ENCODE measurements around the gene POU6F1.
A peak's percentile ranks its signal among the peaks of the same experiment; 100 is the strongest.

POU6F1 gene

DNA sequence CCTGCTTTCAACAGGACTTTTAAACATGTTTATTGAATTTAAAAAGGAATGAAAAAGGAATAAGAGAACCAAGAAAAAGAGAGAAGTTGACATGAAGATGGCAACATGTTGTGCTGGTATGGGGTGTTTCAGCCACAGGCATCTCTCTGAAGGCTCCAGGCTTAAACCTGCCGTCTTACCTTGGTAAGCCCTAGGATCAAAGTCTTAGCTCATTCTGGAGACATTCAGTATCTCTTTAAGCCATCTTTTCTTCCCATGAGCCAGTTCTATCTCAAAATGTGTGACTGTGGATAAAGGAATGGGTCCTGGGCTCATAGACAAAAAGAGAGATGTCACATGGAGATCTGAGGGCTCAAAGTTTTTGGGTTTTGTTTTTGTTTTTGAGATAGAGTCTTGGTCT, 43.4 kb downstream of the POU6F1 start:
- no peak overlapping the region for H3K4me3 ChIP-seq (ENCODE audit: insufficient read depth, low read depth, low read length, poor library complexity, severe bottlenecking)
- no peaks in the 10 kb centered on the region for H3K36me3 ChIP-seq (ENCODE audit: control insufficient read depth, insufficient read depth, low read length)
- no peak overlapping the region for H3K27ac ChIP-seq (ENCODE audit: insufficient read depth, low read length, poor library complexity, severe bottlenecking)
- no peaks in the 10 kb centered on the region for H3K27me3 ChIP-seq (replicated peaks; ENCODE audit: control insufficient read depth, insufficient read depth, low read length, poor library complexity, severe bottlenecking)
- no peaks in the 10 kb centered on the region for H3K9me3 ChIP-seq (ENCODE audit: control insufficient read depth, low read length)
- peaks cover 5% of the 10 kb centered on the region for H3K4me1 ChIP-seq (ENCODE audit: control insufficient read depth, insufficient read depth, low read length, poor library complexity, severe bottlenecking)
- no peak for DNase-seq

DNA sequence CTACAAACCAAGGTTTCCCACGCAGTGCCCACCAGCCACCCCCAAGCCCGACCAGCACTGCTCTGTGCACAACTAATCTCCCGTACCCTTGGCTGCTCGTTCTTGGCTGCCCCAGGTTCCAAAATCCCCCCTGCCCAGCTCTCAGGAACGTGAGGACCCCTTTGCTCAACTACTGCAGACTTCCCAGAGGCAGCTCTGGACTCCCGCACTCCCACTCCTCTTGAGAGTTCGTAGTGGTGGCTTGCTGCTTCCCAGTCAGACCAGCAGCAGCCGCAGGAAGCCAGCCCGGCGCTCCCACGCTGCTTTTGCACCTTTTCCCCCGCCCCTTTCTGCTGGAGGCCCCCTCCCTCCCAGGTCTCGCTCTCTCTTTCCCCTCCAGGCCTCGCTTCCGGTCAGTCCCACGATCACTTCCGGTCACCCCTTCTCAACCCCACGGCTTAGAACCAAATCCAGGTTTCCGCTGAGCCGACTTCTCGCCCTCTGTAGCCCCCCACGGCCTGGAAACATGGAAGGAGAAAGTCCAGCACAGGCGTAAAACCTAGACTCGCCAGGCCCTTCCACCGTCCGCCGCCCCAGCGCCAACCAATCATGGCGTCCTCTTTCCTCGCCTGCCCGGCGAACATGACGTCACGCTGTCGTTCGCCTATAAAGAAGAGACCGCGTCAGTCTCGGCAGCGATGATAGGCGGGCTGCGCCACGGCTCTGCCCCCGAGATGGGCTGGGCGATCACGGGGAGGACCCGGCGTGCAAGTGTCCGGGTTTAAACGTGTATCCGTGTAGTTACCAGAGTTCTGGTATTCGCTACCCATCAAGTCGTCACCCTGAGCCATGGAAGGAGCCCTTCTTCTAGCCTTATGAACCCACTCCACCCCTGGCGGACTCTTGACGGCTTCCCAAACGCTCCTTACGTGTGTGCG, 45.1 kb downstream of the POU6F1 start, which contains the start of gene TFCP2:
Gene TFCP2, minus strand, starts transcription at position 621 of the 917 bp plus-strand sequence. CDS start 713 bp downstream, outside the sequence.
- H3K27me3 ChIP-seq (replicated peaks; ENCODE audit: control insufficient read depth, insufficient read depth, low read length, poor library complexity, severe bottlenecking), result no peaks in the 10 kb centered on the region
- H3K36me3 ChIP-seq (ENCODE audit: control insufficient read depth, insufficient read depth, low read length), result no peaks in the 10 kb centered on the region
- peak within 1 kb of the TSS; percentile 93 for H3K27ac ChIP-seq (ENCODE audit: insufficient read depth, low read length, poor library complexity, severe bottlenecking)
- no peaks in the 10 kb centered on the region for H3K9me3 ChIP-seq (ENCODE audit: control insufficient read depth, low read length)
- H3K4me1 ChIP-seq (ENCODE audit: control insufficient read depth, insufficient read depth, low read length, poor library complexity, severe bottlenecking), result peaks cover 6% of the 10 kb centered on the region
- peak within 1 kb of the TSS; percentile 93 for H3K4me3 ChIP-seq (ENCODE audit: insufficient read depth, low read depth, low read length, poor library complexity, severe bottlenecking)
- DNase-seq, result peak; percentile 87 to 92 (median 88)

DNA sequence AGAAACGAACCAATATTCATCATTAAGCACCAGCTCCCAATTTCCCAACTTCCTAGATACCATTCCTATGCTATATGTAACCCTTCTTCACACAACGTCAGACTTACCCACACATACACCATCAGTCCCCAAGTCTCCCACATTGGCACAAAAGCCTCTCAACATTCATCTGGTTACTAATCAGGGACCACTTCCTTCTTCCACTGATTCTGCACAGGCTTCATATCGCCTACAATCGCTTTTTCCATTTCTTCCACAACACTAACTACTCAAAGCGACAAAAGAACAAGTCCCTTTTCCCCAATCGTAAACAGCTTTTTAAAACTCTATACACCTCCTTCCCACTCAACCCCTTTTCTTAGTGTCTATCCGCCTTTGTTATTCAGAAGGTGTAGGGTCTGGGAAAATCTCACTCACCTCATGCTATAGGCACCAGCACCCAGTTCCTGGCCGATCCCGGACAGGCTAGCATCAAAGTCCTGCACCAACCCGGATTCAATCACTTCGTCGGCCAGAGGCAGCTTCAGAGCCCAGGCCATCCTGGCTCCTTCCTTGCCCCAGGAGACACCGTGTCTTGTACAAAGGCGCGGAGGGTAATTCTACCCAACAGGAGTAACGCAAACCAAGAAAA, 45.9 kb downstream of the POU6F1 start:
- Histone ChIP-seq H3K9me3 (ENCODE audit: control insufficient read depth, low read length) (no peaks in the 10 kb centered on the region), H3K4me3 (ENCODE audit: insufficient read depth, low read depth, low read length, poor library complexity, severe bottlenecking) (peak overlapping the region; percentile 93), H3K27ac (ENCODE audit: insufficient read depth, low read length, poor library complexity, severe bottlenecking) (peak overlapping the region; percentile 93), H3K4me1 (ENCODE audit: control insufficient read depth, insufficient read depth, low read length, poor library complexity, severe bottlenecking) (peaks cover 7% of the 10 kb centered on the region), H3K27me3 (replicated peaks; ENCODE audit: control insufficient read depth, insufficient read depth, low read length, poor library complexity, severe bottlenecking) (no peaks in the 10 kb centered on the region), H3K36me3 (ENCODE audit: control insufficient read depth, insufficient read depth, low read length) (no peaks in the 10 kb centered on the region)
- no peak for DNase-seq

DNA sequence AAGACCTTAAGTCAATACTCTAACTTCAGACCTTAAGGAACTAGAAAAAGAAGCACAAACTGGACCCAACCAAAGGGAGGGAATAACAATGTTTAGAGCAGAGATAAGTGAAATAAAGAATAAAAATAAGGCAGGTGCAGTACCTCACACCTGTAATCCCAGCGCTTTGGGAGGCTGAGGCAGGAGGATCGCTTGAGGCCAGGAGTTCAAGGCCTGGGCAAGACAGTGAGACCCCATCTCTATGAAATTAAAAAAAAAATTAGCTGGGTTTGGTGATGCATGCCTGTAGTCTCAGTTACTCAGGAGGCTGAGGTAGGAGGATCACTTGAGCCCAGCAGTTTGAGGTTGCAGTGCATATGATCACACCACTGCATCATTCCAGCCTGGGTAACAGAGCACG, 54.1 kb downstream of the POU6F1 start:
- Histone ChIP-seq H3K9me3 (ENCODE audit: control insufficient read depth, low read length) (no peaks in the 10 kb centered on the region), H3K36me3 (ENCODE audit: control insufficient read depth, insufficient read depth, low read length) (no peaks in the 10 kb centered on the region)

DNA sequence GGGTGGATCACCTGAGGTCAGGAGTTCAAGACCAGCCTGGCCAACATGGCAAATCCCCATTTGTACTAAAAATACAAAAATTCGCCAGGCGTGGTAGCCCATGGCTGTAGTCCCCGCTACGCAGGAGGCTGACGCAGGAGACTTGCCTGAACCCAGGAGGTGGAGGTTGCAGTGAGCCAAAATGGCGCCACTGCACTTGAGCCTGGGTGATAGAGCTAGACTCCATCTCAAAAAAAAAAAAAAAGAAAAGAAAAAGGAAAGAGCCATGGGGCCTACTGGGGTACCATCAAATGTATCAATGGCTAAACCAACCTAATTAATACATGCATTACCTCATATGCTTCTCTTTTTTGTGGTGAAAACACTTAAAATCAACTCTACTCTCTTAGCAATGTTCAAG, 55.6 kb downstream of the POU6F1 start:
- Histone ChIP-seq H3K27me3 (replicated peaks; ENCODE audit: control insufficient read depth, insufficient read depth, low read length, poor library complexity, severe bottlenecking) (no peaks in the 10 kb centered on the region), H3K4me1 (ENCODE audit: control insufficient read depth, insufficient read depth, low read length, poor library complexity, severe bottlenecking) (no peaks in the 10 kb centered on the region), H3K4me3 (ENCODE audit: insufficient read depth, low read depth, low read length, poor library complexity, severe bottlenecking) (no peak overlapping the region), H3K36me3 (ENCODE audit: control insufficient read depth, insufficient read depth, low read length) (no peaks in the 10 kb centered on the region), H3K27ac (ENCODE audit: insufficient read depth, low read length, poor library complexity, severe bottlenecking) (no peak overlapping the region), H3K9me3 (ENCODE audit: control insufficient read depth, low read length) (no peaks in the 10 kb centered on the region)
- DNase-seq, result no peak

More for the DNA sequence above, 54.1 kb downstream of the POU6F1 start:
- DNase-seq, result no peak
- peaks cover 2% of the 10 kb centered on the region for H3K4me1 ChIP-seq (ENCODE audit: control insufficient read depth, insufficient read depth, low read length, poor library complexity, severe bottlenecking)
- no peak overlapping the region for H3K4me3 ChIP-seq (ENCODE audit: insufficient read depth, low read depth, low read length, poor library complexity, severe bottlenecking)
- H3K27ac ChIP-seq (ENCODE audit: insufficient read depth, low read length, poor library complexity, severe bottlenecking), result no peak overlapping the region
- no peaks in the 10 kb centered on the region for H3K27me3 ChIP-seq (replicated peaks; ENCODE audit: control insufficient read depth, insufficient read depth, low read length, poor library complexity, severe bottlenecking)

DNA sequence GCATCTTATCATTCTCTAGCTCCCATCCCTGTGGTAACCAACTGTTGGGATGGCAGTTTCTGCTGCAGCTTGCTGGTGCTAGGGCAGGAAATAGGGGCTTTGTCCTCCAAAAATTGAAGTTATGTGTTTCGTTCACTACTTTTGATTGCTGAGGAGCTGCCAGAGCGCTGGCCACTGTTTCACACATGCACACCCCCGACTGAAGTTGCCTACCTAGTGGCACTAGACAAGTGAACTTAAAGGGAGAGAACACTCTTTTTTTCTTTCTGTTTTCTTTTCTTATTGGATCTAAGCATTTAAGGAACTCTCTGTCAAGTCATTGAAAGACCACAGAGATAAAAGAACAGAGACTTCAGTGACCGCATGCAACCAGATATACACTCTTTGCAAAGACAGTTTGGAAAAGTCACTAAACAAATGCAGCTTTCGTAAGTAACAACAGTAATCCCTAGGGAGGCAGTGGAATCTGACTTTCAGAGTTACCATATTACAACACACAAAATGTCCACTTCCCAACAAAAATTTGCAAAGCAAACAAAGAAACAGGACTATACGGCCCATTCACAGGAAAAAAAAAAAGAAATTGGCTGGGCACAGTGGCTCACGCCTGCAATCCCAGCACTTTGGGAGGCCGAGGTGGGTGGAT, 56.9 kb downstream of the POU6F1 start:
- Histone ChIP-seq H3K4me1 (ENCODE audit: control insufficient read depth, insufficient read depth, low read length, poor library complexity, severe bottlenecking) (no peaks in the 10 kb centered on the region), H3K27ac (ENCODE audit: insufficient read depth, low read length, poor library complexity, severe bottlenecking) (no peak overlapping the region), H3K36me3 (ENCODE audit: control insufficient read depth, insufficient read depth, low read length) (no peaks in the 10 kb centered on the region), H3K27me3 (replicated peaks; ENCODE audit: control insufficient read depth, insufficient read depth, low read length, poor library complexity, severe bottlenecking) (no peaks in the 10 kb centered on the region), H3K9me3 (ENCODE audit: control insufficient read depth, low read length) (no peaks in the 10 kb centered on the region), H3K4me3 (ENCODE audit: insufficient read depth, low read depth, low read length, poor library complexity, severe bottlenecking) (no peak overlapping the region)
- DNase-seq, result no peak

DNA sequence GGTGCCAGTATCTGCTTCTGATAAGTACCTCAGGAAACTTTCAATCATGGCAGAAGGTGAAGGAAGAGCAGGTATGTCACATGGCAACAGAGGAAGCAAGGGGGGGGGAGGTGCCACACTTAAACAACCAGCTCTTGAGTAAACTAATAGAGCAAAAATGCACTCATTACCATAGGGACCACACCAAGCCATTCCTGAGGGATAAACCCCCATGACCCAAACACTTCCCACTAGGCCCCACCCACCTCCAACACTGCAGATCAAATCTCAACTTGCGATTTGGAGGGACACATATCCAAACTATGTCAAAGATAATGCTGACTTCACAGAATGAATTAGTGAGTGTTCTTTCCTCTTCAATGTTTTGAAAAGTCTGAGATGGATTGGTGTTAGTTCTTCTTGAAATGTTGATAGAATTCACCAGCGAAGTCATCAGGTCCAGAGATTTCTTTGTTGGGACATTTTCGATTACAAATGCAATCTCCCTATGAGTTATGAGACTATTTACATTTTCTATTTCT, 61.6 kb downstream of the POU6F1 start:
- Histone ChIP-seq H3K36me3 (ENCODE audit: control insufficient read depth, insufficient read depth, low read length) (no peaks in the 10 kb centered on the region), H3K4me3 (ENCODE audit: insufficient read depth, low read depth, low read length, poor library complexity, severe bottlenecking) (no peak overlapping the region), H3K27me3 (replicated peaks; ENCODE audit: control insufficient read depth, insufficient read depth, low read length, poor library complexity, severe bottlenecking) (no peaks in the 10 kb centered on the region), H3K27ac (ENCODE audit: insufficient read depth, low read length, poor library complexity, severe bottlenecking) (no peak overlapping the region), H3K9me3 (ENCODE audit: control insufficient read depth, low read length) (no peaks in the 10 kb centered on the region), H3K4me1 (ENCODE audit: control insufficient read depth, insufficient read depth, low read length, poor library complexity, severe bottlenecking) (no peaks in the 10 kb centered on the region)
- DNase-seq, result no peak

DNA sequence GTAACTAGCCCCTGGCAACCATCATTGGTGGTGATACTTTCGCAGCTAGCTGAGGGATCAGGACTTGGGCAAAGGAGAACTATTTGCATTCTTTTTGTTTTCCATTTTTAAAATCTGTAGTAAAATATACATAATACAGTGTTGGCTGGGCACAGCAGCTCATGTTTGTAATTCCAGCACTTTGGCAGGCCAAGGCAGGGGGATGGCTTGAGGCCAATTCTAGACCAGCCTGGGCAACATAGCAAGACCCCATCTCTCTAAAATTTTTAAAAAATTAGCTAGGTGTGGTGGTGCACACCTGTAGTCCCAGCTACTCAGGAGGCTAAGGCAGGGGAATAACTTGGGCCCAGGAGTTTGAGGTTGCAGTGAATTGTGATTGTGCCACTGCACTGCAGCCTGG, 64.9 kb downstream of the POU6F1 start:
- Histone ChIP-seq H3K36me3 (ENCODE audit: control insufficient read depth, insufficient read depth, low read length) (no peaks in the 10 kb centered on the region), H3K4me3 (ENCODE audit: insufficient read depth, low read depth, low read length, poor library complexity, severe bottlenecking) (no peak overlapping the region), H3K27ac (ENCODE audit: insufficient read depth, low read length, poor library complexity, severe bottlenecking) (no peak overlapping the region), H3K4me1 (ENCODE audit: control insufficient read depth, insufficient read depth, low read length, poor library complexity, severe bottlenecking) (no peaks in the 10 kb centered on the region), H3K9me3 (ENCODE audit: control insufficient read depth, low read length) (no peaks in the 10 kb centered on the region), H3K27me3 (replicated peaks; ENCODE audit: control insufficient read depth, insufficient read depth, low read length, poor library complexity, severe bottlenecking) (no peaks in the 10 kb centered on the region)
- no peak for DNase-seq

DNA sequence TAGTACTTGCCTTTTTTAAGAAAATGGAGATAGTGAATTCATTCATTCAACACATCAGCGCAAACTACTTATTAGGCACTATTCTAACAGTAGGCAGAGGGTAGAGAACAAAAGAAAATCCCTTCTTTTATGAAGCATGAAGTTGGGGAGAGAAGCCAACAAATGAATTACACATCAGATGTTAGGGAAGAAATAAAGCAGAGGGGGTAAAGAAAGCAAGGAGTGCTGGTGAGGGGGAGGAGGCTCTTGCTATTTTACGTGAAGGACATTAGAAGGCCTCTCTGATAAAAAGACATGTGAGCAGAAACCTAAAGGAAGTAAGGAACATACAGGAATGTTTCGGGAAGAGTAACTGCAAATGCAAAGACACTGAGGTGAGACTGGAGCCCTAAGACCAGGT, 67.1 kb downstream of the POU6F1 start:
- Histone ChIP-seq H3K27me3 (replicated peaks; ENCODE audit: control insufficient read depth, insufficient read depth, low read length, poor library complexity, severe bottlenecking) (no peaks in the 10 kb centered on the region), H3K4me1 (ENCODE audit: control insufficient read depth, insufficient read depth, low read length, poor library complexity, severe bottlenecking) (no peaks in the 10 kb centered on the region), H3K27ac (ENCODE audit: insufficient read depth, low read length, poor library complexity, severe bottlenecking) (no peak overlapping the region), H3K4me3 (ENCODE audit: insufficient read depth, low read depth, low read length, poor library complexity, severe bottlenecking) (no peak overlapping the region), H3K9me3 (ENCODE audit: control insufficient read depth, low read length) (no peaks in the 10 kb centered on the region), H3K36me3 (ENCODE audit: control insufficient read depth, insufficient read depth, low read length) (no peaks in the 10 kb centered on the region)
- DNase-seq, result no peak
